Suprapubic skin (tissue), 4 donors: ENCODE measurements around the gene YJU2. TPM values are rescaled to one million over a fixed set of nuclear protein-coding genes. Genes with fewer than 3 reads are reported as not detected.

Experiments used
- DNase-seq, 2 donors: peaks; one replicate each; pipeline ENCODE4 v3.0.0-alpha.2; 2019; ENCODE audit warnings: low spot score in 2 of 2
- H3K27ac ChIP-seq: fragments of 200-600 bp; sonication (generic); one replicate; pipeline ENCODE4 v1.5.1; 2019
- H3K27me3 ChIP-seq: fragments of 200-600 bp; sonication (generic); one replicate; pipeline ENCODE4 v1.5.1; 2019
- H3K36me3 ChIP-seq: fragments of 200-600 bp; sonication (generic); one replicate; pipeline ENCODE4 v1.5.1; 2019
- H3K4me1 ChIP-seq: fragments of 200-600 bp; sonication (generic); one replicate; pipeline ENCODE4 v1.5.1; 2019
- H3K4me3 ChIP-seq: fragments of 200-600 bp; sonication (generic); one replicate; pipeline ENCODE4 v1.5.1; 2019; ENCODE audit warnings: mild to moderate bottlenecking
- H3K9me3 ChIP-seq: fragments of 200-600 bp; sonication (generic); one replicate; pipeline ENCODE4 v1.5.1; 2019
- CTCF ChIP-seq, 2 donors: fragments of 200-600 bp in 1 of 2; fragments of 450-650 bp in 1 of 2; sonication (generic) in 1 of 2; IDR thresholded peaks; one replicate each; pipeline ENCODE4 v1.5.1; 2016 to 2019; ENCODE audit warnings: antibody characterized with exemption in 2 of 2, mild to moderate bottlenecking in 1 of 2, moderate library complexity in 1 of 2
- EP300 ChIP-seq: sonication (generic); formaldehyde crosslinking; IDR thresholded peaks from one replicate; pipeline ENCODE4 v1.6.1; 2017; ENCODE audit warnings: antibody characterized with exemption
- POLR2A ChIP-seq, 2 donors: fragments of 450-650 bp; IDR thresholded peaks; one replicate each; pipeline ENCODE4 v1.6.1; 2017; ENCODE audit warnings: antibody characterized with exemption in 2 of 2, mild to moderate bottlenecking in 2 of 2, moderate library complexity in 2 of 2
- POLR2AphosphoS5 ChIP-seq, 3 donors: sonication (generic); formaldehyde crosslinking; IDR thresholded peaks; one replicate each; pipeline ENCODE4 v1.6.1; 2017; ENCODE audit warnings: antibody characterized with exemption in 3 of 3
- WGBS: methylation state at CpG from one replicate; pipeline ENCODE4 v1.1.5; 2018; 5-methylcytosine and 5-hydroxymethylcytosine counted together
- total RNA-seq, 4 donors: library from RNA; depleted of rRNA; stranded (reverse); fragments of >200 nt; gene quantifications; one replicate each; pipeline ENCODE4 v1.1.0, GENCODE V29; 2016

YJU2 gene
- total RNA-seq, 4 donors from 2014 or later = 23.3 to 34.3 (median 26.9) TPM

DNA sequence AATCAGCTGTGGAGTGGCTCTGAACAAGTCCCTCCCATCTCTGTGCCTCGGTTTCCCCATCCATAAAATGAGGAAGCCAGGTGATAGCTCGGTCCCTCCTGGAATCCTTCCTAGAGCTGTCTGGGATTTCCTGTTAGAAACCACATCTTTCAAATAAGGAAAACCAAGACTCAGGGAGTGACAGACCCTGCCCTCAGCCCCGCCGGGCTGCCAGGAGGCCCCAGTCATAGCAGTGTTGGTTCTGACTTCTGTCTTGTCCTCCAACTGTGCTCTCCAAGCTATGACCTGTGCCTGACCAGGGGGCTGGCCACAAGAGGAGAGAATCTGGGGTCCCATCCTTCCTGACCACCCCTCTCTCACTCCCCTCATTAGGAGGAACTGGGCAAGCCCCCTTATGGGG is 31.1 kb downstream of the YJU2 start:
- H3K27me3 ChIP-seq = peaks cover 59% of the 10 kb centered on the region
- peaks cover 16% of the 10 kb centered on the region for H3K4me1 ChIP-seq
- no peaks in the 10 kb centered on the region for H3K9me3 ChIP-seq
- DNase-seq = no peak
- no peak overlapping the region for H3K4me3 ChIP-seq
- 44% methylated on average over 4 of the region's 4 CpGs for WGBS
- H3K36me3 ChIP-seq = no peaks in the 10 kb centered on the region
- H3K27ac ChIP-seq = no peak overlapping the region
- TF ChIP-seq EP300 (no peak), POLR2AphosphoS5 (IDR thresholded peaks at IDR 0.05) (no peak), POLR2A (IDR thresholded peaks at IDR 0.05) (no peak), CTCF (IDR thresholded peaks at IDR 0.05) (no peak)

DNA sequence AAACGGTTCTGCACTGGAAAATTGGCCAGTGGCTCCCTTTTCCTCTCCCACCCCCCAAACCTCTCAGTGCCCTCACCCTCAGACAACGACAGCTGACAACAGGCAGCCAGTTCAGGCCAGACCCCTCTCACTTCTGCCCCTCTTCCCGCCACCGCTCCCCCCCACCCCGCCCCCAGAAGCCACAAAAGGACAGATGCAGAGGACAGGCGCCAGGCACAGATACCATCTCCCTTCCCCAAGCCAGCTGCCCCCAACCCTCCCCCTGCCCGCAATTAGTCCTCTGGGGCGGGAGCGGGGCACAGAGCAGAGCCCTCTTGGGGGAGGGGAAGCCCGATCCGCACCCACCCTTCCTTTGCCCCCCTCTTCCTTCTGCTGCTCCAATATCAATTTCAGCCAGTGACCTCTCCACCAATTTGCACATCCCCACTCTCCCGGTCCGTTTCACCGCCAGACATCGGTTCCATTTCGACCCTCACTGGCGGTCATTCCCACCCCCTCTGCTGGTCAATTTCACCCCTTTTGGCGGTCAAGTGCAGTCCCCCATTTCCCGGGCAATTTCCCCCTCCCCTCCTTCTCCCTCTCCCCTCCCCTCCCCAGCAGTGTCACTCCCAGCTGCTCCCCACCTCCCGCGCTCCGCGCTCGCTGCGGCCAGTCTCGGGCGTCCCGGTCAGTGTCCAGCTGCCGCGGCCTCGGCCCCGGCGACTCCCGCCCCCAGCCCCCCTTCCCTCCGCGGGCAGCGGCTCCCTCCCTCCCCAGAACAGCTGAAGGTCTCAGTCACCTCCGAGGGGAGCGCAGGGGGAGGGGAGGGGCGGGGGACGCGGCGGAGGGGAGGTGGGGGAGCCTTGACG is 31.8 kb downstream of the YJU2 start, which contains the start of gene SHD:
TSS of gene SHD (plus strand) at position 848 of the 848 bp plus-strand sequence. CDS start 798 bp downstream, outside the sequence.
- TF ChIP-seq CTCF (IDR thresholded peaks at IDR 0.05) = no peak
- TF ChIP-seq POLR2A (IDR thresholded peaks at IDR 0.05) = no peak
- no peak for TF ChIP-seq EP300
- TF ChIP-seq POLR2AphosphoS5 (IDR thresholded peaks at IDR 0.05) = no peak
- H3K4me1 ChIP-seq = peaks cover 16% of the 10 kb centered on the region
- H3K27me3 ChIP-seq = peaks cover 59% of the 10 kb centered on the region
- H3K36me3 ChIP-seq = no peaks in the 10 kb centered on the region
- H3K4me3 ChIP-seq = peak within 1 kb of the TSS; percentile 29
- 3% methylated on average over 34 of the region's 44 CpGs for WGBS
- H3K27ac ChIP-seq = no peak within 1 kb of the TSS
- H3K9me3 ChIP-seq = no peaks in the 10 kb centered on the region
- no peak for DNase-seq

GRCh38 chr19:4279267-4279529 is 32.3 kb downstream of the YJU2 start:
- no peak for DNase-seq
- TF ChIP-seq CTCF (IDR thresholded peaks at IDR 0.05) (no peak), EP300 (no peak), POLR2AphosphoS5 (IDR thresholded peaks at IDR 0.05) (no peak), POLR2A (IDR thresholded peaks at IDR 0.05) (no peak)
- 0% methylated on average over 13 of the region's 30 CpGs for WGBS
- Histone ChIP-seq H3K9me3 (no peaks in the 10 kb centered on the region), H3K27ac (no peak overlapping the region), H3K4me1 (peaks cover 16% of the 10 kb centered on the region), H3K36me3 (no peaks in the 10 kb centered on the region), H3K4me3 (peak overlapping the region; percentile 29), H3K27me3 (peaks cover 59% of the 10 kb centered on the region)

DNA sequence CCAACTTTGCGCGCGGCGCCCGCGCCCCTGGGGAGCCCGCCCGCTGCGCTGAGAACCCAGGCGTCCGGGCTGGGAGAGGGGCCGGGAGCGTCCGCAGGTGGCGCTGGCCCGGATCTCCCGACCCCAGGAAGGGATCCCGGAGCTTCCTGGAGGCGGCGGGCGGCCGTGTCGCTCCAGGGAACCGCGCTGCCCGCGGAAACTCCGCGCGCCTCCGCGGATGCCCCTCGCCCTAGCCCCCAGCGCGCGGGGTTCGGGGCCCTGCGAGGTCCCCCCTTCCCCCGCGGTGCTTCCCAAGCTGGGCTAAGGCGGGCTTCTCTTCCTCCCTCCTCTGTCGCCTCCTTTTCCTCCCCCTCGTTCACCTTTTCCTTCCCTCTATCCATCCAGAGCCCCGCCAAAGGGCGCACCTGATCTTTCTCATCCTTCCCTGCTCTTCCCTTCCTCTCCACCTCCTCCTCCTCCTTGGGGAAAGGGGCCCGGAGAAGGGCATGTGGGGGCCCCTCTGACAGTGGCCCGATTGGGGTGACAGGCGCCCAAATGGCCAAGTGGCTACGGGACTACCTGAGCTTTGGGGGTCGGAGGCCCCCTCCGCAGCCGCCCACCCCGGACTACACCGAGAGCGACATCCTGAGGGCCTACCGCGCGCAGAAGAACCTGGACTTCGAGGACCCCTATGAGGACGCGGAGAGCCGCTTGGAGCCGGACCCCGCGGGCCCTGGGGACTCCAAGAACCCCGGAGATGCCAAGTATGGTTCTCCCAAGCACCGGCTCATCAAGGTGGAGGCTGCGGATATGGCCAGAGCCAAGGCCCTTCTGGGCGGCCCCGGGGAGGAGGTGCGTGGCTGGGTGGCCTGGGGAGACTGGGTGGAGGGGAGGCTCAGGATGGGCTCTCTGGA is 32.9 kb downstream of the YJU2 start:
- peak overlapping the region; percentile 29 for H3K4me3 ChIP-seq
- H3K36me3 ChIP-seq = no peaks in the 10 kb centered on the region
- DNase-seq = no peak
- WGBS = 0% methylated on average over 10 of the region's 71 CpGs
- TF ChIP-seq POLR2A (IDR thresholded peaks at IDR 0.05) = no peak
- no peak for TF ChIP-seq EP300
- TF ChIP-seq CTCF (IDR thresholded peaks at IDR 0.05) = no peak
- TF ChIP-seq POLR2AphosphoS5 (IDR thresholded peaks at IDR 0.05) = no peak
- H3K27ac ChIP-seq = no peak overlapping the region
- H3K4me1 ChIP-seq = peaks cover 16% of the 10 kb centered on the region
- peaks cover 63% of the 10 kb centered on the region for H3K27me3 ChIP-seq
- H3K9me3 ChIP-seq = no peaks in the 10 kb centered on the region
